ENCODE measurements around the gene FAM161B.
"Not testable (repeated sequence)": the region's sequence is repeated elsewhere in the genome, so short reads cannot be mapped to it uniquely, and the experiment has no call there.

FAM161B gene

GRCh38 chr14:73949752-73950734 is at the start of gene FAM161B, which contains the start of gene COQ6:
FAM161B (minus strand) TSS chr14:73950094; CDS start chr14:73950026, 68 bp downstream.
COQ6 (plus strand) TSS chr14:73950302; CDS start chr14:73950333, 31 bp downstream.
- DNase-seq (ENCODE audit: low read depth), result peak; percentile 72

- no peak for DNase-seq (ENCODE audit: low read depth)
Observed at GRCh38 chr14:73998726-73999125, 48.8 kb upstream of the FAM161B start.

GRCh38 chr14:73997944-73998447 is 48.1 kb upstream of the FAM161B start:
- no peak for DNase-seq (ENCODE audit: low read depth)

GRCh38 chr14:73997108-73997943 is 47.4 kb upstream of the FAM161B start:
- DNase-seq (ENCODE audit: low read depth), result no peak

- no peak for DNase-seq (ENCODE audit: low read depth)
Observed at GRCh38 chr14:73996731-73997107, 46.8 kb upstream of the FAM161B start.

GRCh38 chr14:73995977-73996378 is 46.1 kb upstream of the FAM161B start:
- DNase-seq (ENCODE audit: low read depth), result no peak

GRCh38 chr14:73994926-73995325 is 45.0 kb upstream of the FAM161B start:
- not testable (repeated sequence) for DNase-seq (ENCODE audit: low read depth)

GRCh38 chr14:73991092-73991491 is 41.2 kb upstream of the FAM161B start:
- DNase-seq (ENCODE audit: low read depth), result no peak

GRCh38 chr14:73988656-73989055 is 38.8 kb upstream of the FAM161B start:
- not testable (repeated sequence) for DNase-seq (ENCODE audit: low read depth)

GRCh38 chr14:73988065-73988464 is 38.2 kb upstream of the FAM161B start:
- DNase-seq (ENCODE audit: low read depth), result no peak

GRCh38 chr14:73977896-73978295 is 28.0 kb upstream of the FAM161B start:
- DNase-seq (ENCODE audit: low read depth), result no peak

GRCh38 chr14:73976125-73976524 is 26.2 kb upstream of the FAM161B start:
- DNase-seq (ENCODE audit: low read depth), result no peak

- no peak for DNase-seq (ENCODE audit: low read depth)
Observed at GRCh38 chr14:73973497-73973896, 23.6 kb upstream of the FAM161B start.

- no peak for DNase-seq (ENCODE audit: low read depth)
Observed at GRCh38 chr14:73968885-73969284, 19.0 kb upstream of the FAM161B start.

GRCh38 chr14:73965216-73965615 is 15.3 kb upstream of the FAM161B start:
- DNase-seq (ENCODE audit: low read depth), result no peak

GRCh38 chr14:73961192-73961591 is 11.3 kb upstream of the FAM161B start:
- no peak for DNase-seq (ENCODE audit: low read depth)

- DNase-seq (ENCODE audit: low read depth), result no peak
Observed at GRCh38 chr14:73958591-73958990, 8.7 kb upstream of the FAM161B start.

- no peak for DNase-seq (ENCODE audit: low read depth)
Observed at GRCh38 chr14:73955674-73956073, 5.8 kb upstream of the FAM161B start.

GRCh38 chr14:73953731-73954130 is 3.8 kb upstream of the FAM161B start:
- no peak for DNase-seq (ENCODE audit: low read depth)

- no peak for DNase-seq (ENCODE audit: low read depth)
Observed at GRCh38 chr14:73945159-73945670, 4.7 kb downstream of the FAM161B start.

GRCh38 chr14:73944432-73945158 is 5.3 kb downstream of the FAM161B start:
- DNase-seq (ENCODE audit: low read depth), result no peak

GRCh38 chr14:73943083-73943482 is 6.8 kb downstream of the FAM161B start:
- DNase-seq (ENCODE audit: low read depth), result no peak

Measured in stimulated activated CD8-positive, alpha-beta memory T cell treated with anti-CD3 and anti-CD28 coated beads, Interleukin-15, amount 100 ng/mL, for 24 hours (primary cell).